A549 (cell line): ENCODE data around the gene ADAMTS14. TPM values are rescaled to one million over a fixed set of nuclear protein-coding genes. Genes with fewer than 3 reads are reported as not detected.

Experiments used
- ATAC-seq, 2 experiments: fragments of 200-7000 bp in 1 of 2; fragments of >200 bp in 1 of 2; cut with Nextera tagmentation in 1 of 2; cut with Tn5 transposase in 1 of 2; 3 replicates each; pipeline versions ENCODE4 v1.8.0 to v1.9.1; 2018 to 2020; ENCODE audit warnings: mild to moderate bottlenecking in 1 of 2, moderate library complexity in 1 of 2
- CTCF ChIA-PET: fragments of 300-600 bp; sonication (Branson Sonifier 250); formaldehyde crosslinking; extraction: SDS; loops from one replicate; lab custom pipeline; 2021; ENCODE audit warnings: antibody characterized with exemption, inconsistent platforms; lab: Yijun Ruan, JAX
- POLR2A ChIA-PET: fragments of 350-600 bp; formaldehyde crosslinking; extraction: SDS; loops from one replicate; lab custom pipeline; 2021; ENCODE audit warnings: antibody characterized with exemption, inconsistent platforms; lab: Yijun Ruan, JAX
- DNase-seq, 2 experiments: peaks; one replicate each; pipeline versions ENCODE4 v3.0.0 to v3.0.0-alpha.2; 2011 to 2016; ENCODE audit warnings: low read depth in 1 of 2, low spot score in 1 of 2
- FAIRE-seq: peaks from 2 replicates; lab custom pipeline; 2011; peaks lifted over from hg19 to GRCh38; lab: Jason Lieb, UNC
- H3K27ac ChIP-seq, 2 experiments: fragments of >200 bp; sonication (Bioruptor Twin); formaldehyde crosslinking; 3 replicates each; pipeline ENCODE4 v1.5.1; 2016 to 2017
- H3K4me1 ChIP-seq: fragments of >200 bp; sonication (Bioruptor Twin); formaldehyde crosslinking; 3 replicates; pipeline ENCODE4 v1.6.1; 2016
- H3K4me2 ChIP-seq: fragments of >200 bp; sonication (Bioruptor Twin); formaldehyde crosslinking; 3 replicates; pipeline ENCODE4 v1.6.1; 2016
- H3K4me3 ChIP-seq: fragments of >200 bp; sonication (Bioruptor Twin); formaldehyde crosslinking; 3 replicates; pipeline ENCODE4 v1.5.1; 2016
- H3K9me3 ChIP-seq: fragments of >200 bp; sonication (Bioruptor Twin); formaldehyde crosslinking; 3 replicates; pipeline ENCODE4 v1.6.1; 2016
- CBX2 ChIP-seq: fragments of 200-600 bp; sonication (generic); IDR thresholded peaks from 2 replicates; pipeline ENCODE4 v1.6.1; 2016; ENCODE audit warnings: low read depth, mild to moderate bottlenecking, borderline replicate concordance
- CEBPB ChIP-seq, 2 experiments: fragments of >200 bp in 1 of 2; sonication (Bioruptor Twin) in 1 of 2; formaldehyde crosslinking in 1 of 2; IDR thresholded peaks; 2 replicates each; pipeline ENCODE4 v1.6.1; 2012 to 2016
- CHD2 ChIP-seq: fragments of 150-350 bp; IDR thresholded peaks from 2 replicates; pipeline ENCODE4 v1.6.1; 2014; ENCODE audit warnings: low read length; ENCODE audit not compliant: partially characterized antibody
- ELK1 ChIP-seq: fragments of 150-350 bp; IDR thresholded peaks from 2 replicates; pipeline ENCODE4 v1.6.1; 2014; ENCODE audit warnings: low read depth, mild to moderate bottlenecking, low read length
- ESRRA ChIP-seq: fragments of 150-350 bp; IDR thresholded peaks from 2 replicates; pipeline ENCODE4 v1.6.1; 2014; ENCODE audit warnings: mild to moderate bottlenecking, low read length, borderline replicate concordance
- FOSL2 ChIP-seq, 2 experiments: fragments of 450-650 bp in 1 of 2; fragments of >200 bp in 1 of 2; sonication (Bioruptor Twin) in 1 of 2; formaldehyde crosslinking; IDR thresholded peaks; 2 replicates each; pipeline versions ENCODE4 v1.5.0 to v1.6.1; 2016 to 2020; ENCODE audit warnings: mild to moderate bottlenecking in 1 of 2, moderate library complexity in 1 of 2
- GATA3 ChIP-seq: IDR thresholded peaks from 2 replicates; pipeline ENCODE4 v1.6.1; 2012; ENCODE audit warnings: borderline replicate concordance
- HEYL ChIP-seq: fragments of 250-450 bp; sonication (Bioruptor Pico); IDR thresholded peaks from 2 replicates; pipeline ENCODE4 v1.8.0; 2021; ENCODE audit warnings: mild to moderate bottlenecking, moderate library complexity
- JUNB ChIP-seq: fragments of >200 bp; sonication (Bioruptor Twin); formaldehyde crosslinking; IDR thresholded peaks from 2 replicates; pipeline ENCODE4 v1.6.1; 2016
- MAZ ChIP-seq: fragments of 150-350 bp; IDR thresholded peaks from 2 replicates; pipeline ENCODE4 v1.6.1; 2014; ENCODE audit warnings: antibody characterized with exemption, low read depth, low read length, borderline replicate concordance
- MYC ChIP-seq: IDR thresholded peaks from 2 replicates; pipeline ENCODE4 v1.6.1; 2012; ENCODE audit warnings: mild to moderate bottlenecking, inconsistent platforms, low read length, improper control_type of control experiment, borderline replicate concordance
- PHF8 ChIP-seq: fragments of 200-600 bp; sonication (generic); IDR thresholded peaks from 2 replicates; pipeline ENCODE4 v1.6.1; 2016; ENCODE audit warnings: low read depth, mild to moderate bottlenecking, antibody characterized with exemption, moderate library complexity, borderline replicate concordance
- POLR2A ChIP-seq: IDR thresholded peaks from 2 replicates; pipeline ENCODE4 v1.6.1; 2012; ENCODE audit warnings: mild to moderate bottlenecking, low read length
- RCOR1 ChIP-seq: fragments of 150-350 bp; IDR thresholded peaks from 2 replicates; pipeline ENCODE4 v1.6.1; 2014; ENCODE audit warnings: antibody characterized with exemption, low read length, low read depth
- RNF2 ChIP-seq: fragments of 200-600 bp; sonication (generic); IDR thresholded peaks from 2 replicates; pipeline ENCODE4 v1.6.1; 2016; ENCODE audit warnings: low read depth, mild to moderate bottlenecking, antibody characterized with exemption, moderate library complexity, borderline replicate concordance
- TFCP2L1 ChIP-seq: fragments of 250-450 bp; sonication (Bioruptor Pico); IDR thresholded peaks from 2 replicates; pipeline ENCODE4 v1.5.0; 2021; ENCODE audit warnings: mild to moderate bottlenecking
- TP53 ChIP-seq: fragments of 250-450 bp; sonication (Bioruptor Pico); IDR thresholded peaks from 2 replicates; pipeline ENCODE4 v1.5.0; 2021; ENCODE audit warnings: mild to moderate bottlenecking, moderate library complexity
- ZFP36 ChIP-seq: fragments of 450-650 bp; IDR thresholded peaks from 2 replicates; pipeline ENCODE4 v1.6.1; 2014; ENCODE audit warnings: borderline replicate concordance; ENCODE audit not compliant: partially characterized antibody
- WGBS: methylation state at CpG from one replicate; pipeline ENCODE4 v1.1.6; 2017; ENCODE audit errors: missing lambda C conversion rate; 5-methylcytosine and 5-hydroxymethylcytosine counted together
- polyA minus RNA-seq: library from RNA; depleted of rRNA, polyadenylated mRNA; stranded (reverse); fragments of >200 nt; gene quantifications from 2 replicates; pipeline ENCODE4 v1.2.3, GENCODE V29; 2011; rRNA and poly(A)+ RNA removed
- polyA plus RNA-seq, 4 experiments: library from polyadenylated mRNA; depleted of rRNA in 3 of 4; stranded (reverse); fragments of >200 nt; fragmentation: RNase III in 1 of 4; extraction: RNeasy Plus Mini Kit Qiagen cat#74134 plus additional on column Dnase treatment in 1 of 4; gene quantifications; 2 replicates in 3 of 4; 3 replicates in 1 of 4; pipeline ENCODE4 v1.2.3, GENCODE V29; 2011 to 2017
- TF ChIP-seq, protein P1 (sequence below): fragments of 250-450 bp; sonication (Bioruptor Pico); IDR thresholded peaks from 2 replicates; pipeline ENCODE4 v1.5.0; 2020; ENCODE audit warnings: low read depth, mild to moderate bottlenecking, moderate library complexity
- TF ChIP-seq, protein P2 (sequence below): IDR thresholded peaks from 2 replicates; pipeline ENCODE4 v1.6.1; 2012; ENCODE audit warnings: low read depth, borderline replicate concordance

The ADAMTS14 gene
- polyA plus RNA-seq (2011; rRNA removed) (not detected in 2 replicates), polyA plus RNA-seq (2017; fragmentation: RNase III; extraction: RNeasy Plus Mini Kit Qiagen cat#74134 plus additional on column Dnase treatment) (0.03 to 0.05 TPM (median 0.04 TPM) in 3 replicates), polyA minus RNA-seq (not detected in 2 replicates)
- polyA plus RNA-seq (2012; cell fraction: cytosol; rRNA removed) = 0.03 and 0.05 TPM in 2 replicates
- 0.20 and 0.23 TPM in 2 replicates for polyA plus RNA-seq (2012; cell fraction: nucleus; rRNA removed)

DNA sequence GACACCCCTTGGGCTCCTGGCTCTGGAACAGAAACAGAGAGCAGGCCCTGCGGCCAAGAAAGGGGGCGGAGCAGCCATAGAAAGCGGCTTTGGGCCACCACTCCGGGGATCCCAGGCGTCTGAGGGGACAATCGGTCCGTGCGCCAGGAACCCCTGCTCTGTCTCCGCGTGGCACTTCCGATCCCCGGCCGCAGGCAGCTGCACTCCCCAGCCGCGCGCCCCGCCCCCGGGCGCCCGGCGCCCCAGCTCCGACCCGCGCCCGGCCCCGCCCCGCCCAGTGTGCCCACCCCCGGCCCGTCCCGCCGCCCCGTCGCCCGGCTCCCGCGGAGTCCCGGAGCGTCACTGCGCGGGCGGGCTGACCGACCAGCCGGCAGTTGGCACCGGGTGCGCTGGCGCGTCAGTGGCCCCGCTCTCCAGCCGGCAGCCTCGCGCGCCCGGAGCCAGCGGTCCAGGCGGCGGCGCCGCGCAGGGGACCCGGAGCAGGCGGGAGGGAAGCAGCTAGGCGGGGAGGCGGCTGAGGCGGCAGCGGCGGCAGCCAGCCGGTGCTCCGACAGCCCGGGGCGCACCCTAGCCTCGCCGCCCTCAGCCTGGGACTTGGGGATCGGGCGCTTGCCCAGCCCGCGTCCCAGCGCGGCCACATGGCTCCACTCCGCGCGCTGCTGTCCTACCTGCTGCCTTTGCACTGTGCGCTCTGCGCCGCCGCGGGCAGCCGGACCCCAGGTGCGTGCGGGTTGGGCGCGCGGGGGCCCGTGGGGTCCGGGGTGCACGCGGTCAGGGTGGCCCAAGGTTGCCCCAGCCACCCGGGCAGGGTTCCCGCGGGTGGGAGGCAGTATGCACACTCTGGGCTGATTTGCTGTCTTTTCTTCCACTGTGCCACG lies at the start of gene ADAMTS14:
Gene ADAMTS14, plus strand, starts transcription at position 342 of the 878 bp plus-strand sequence. Its CDS starts 297 bp downstream, at position 639.
- ChIA-PET CTCF (no interaction called here), POLR2A (no interaction called here)
- Histone ChIP-seq H3K4me1 (0 out of 3 replicates have a peak, but pooled peaks cover 3% of the 10 kb centered on the region), H3K9me3 (no peaks in the 10 kb centered on the region), H3K27ac (peak within 1 kb of the TSS in 1 of 2 experiments; percentile 61; a peak in 3 of 6 replicates), H3K4me2 (peak within 1 kb of the TSS; percentile 89), H3K4me3 (peak within 1 kb of the TSS; percentile 43)
- 7% methylated on average over 3 of the region's 100 CpGs for WGBS
- FAIRE-seq (no peak), ATAC-seq (peak; percentile 67 to 69), DNase-seq (peak; percentile 33)
- TF ChIP-seq TP53 (CRISPR knock-in tag) = no peak
- TF ChIP-seq JUNB = no peak
- no peak for TF ChIP-seq GATA3
- TF ChIP-seq FOSL2 (IDR thresholded peaks at IDR 0.05) = no peak
- no peak for TF ChIP-seq FOSL2 (CRISPR knock-in tag; IDR thresholded peaks at IDR 0.05)
- no peak for TF ChIP-seq RCOR1
- no peak for TF ChIP-seq ESRRA
- TF ChIP-seq CBX2 = no peak
- TF ChIP-seq, protein P1, sequence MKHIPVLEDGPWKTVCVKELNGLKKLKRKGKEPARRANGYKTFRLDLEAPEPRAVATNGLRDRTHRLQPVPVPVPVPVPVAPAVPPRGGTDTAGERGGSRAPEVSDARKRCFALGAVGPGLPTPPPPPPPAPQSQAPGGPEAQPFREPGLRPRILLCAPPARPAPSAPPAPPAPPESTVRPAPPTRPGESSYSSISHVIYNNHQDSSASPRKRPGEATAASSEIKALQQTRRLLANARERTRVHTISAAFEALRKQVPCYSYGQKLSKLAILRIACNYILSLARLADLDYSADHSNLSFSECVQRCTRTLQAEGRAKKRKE = no peak
- TF ChIP-seq CHD2 = no peak
- no peak for TF ChIP-seq ELK1
- TF ChIP-seq, protein P2, sequence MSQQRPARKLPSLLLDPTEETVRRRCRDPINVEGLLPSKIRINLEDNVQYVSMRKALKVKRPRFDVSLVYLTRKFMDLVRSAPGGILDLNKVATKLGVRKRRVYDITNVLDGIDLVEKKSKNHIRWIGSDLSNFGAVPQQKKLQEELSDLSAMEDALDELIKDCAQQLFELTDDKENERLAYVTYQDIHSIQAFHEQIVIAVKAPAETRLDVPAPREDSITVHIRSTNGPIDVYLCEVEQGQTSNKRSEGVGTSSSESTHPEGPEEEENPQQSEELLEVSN = no peak
- no peak for TF ChIP-seq MYC
- no peak for TF ChIP-seq TFCP2L1 (CRISPR knock-in tag)
- TF ChIP-seq POLR2A = no peak

GRCh38 chr10:70622541-70622940 lies 49.8 kb upstream of the ADAMTS14 start:
- no peak overlapping the region for H3K4me3 ChIP-seq
- DNase-seq = no peak
- no peak overlapping the region for H3K4me2 ChIP-seq
- TF ChIP-seq HEYL (CRISPR knock-in tag) (no peak), CEBPB (IDR thresholded peaks at IDR 0.05) (no peak), MAZ (no peak), ZFP36 (no peak), RNF2 (no peak), PHF8 (no peak), POLR2A (no peak)
- FAIRE-seq = no peak
- H3K4me1 ChIP-seq = no peaks in the 10 kb centered on the region
- CTCF ChIA-PET = interaction anchor here (1.1 to 1.9 kb wide), 2 partner anchors 258 to 282 kb away, joined by 3 to 6 read pairs; no protein-coding TSS in a partner anchor
- H3K9me3 ChIP-seq = peaks cover 19% of the 10 kb centered on the region
- POLR2A ChIA-PET = no interaction called here
- H3K27ac ChIP-seq = no peak overlapping the region
- ATAC-seq = no peak
- 52% methylated on average over 2 of the region's 3 CpGs for WGBS
